ENCODE measurements around the gene NOL3. TPM values are rescaled to one million over a fixed set of nuclear protein-coding genes. Genes with fewer than 3 reads are reported as not detected.

The NOL3 gene
- total and polyA plus RNA-seq, 3 donors from 2014 or later: 11.8 to 34.9 (median 16.2) TPM

DNA sequence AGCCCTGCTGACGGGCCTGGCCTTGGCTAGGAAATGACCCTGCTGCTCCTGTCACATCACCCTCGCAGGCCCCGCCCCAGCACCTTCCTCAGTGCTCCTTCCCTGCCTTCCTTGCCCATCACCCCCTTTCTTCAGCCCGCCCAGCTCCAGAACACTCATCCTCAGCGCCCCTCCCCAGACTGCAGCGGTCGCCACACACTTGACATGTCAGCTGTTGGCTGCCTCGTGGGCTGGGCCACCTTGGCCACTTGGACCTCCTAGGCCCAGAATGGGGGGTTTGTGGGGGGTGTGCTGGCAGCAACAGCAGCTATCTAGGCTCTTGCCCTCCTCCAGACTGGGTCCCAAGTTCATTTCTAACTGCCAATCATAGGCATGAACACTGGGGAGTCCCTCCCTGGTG, 39.2 kb downstream of the NOL3 start:
- no peaks in the 10 kb centered on the region for H3K27me3 ChIP-seq
- intact Hi-C loops (cut with DNase I; ENCODE audit: low total_unique reads): no loop called here
- H3K4me1 ChIP-seq: peaks cover 14% of the 10 kb centered on the region
- no peak for DNase-seq
- no peaks in the 10 kb centered on the region for H3K9me3 ChIP-seq
- H3K4me3 ChIP-seq: no peak overlapping the region
- 86 to 94% methylated on average over 8 of the region's 8 CpGs for WGBS, 2 donors
- no peaks in the 10 kb centered on the region for H3K36me3 ChIP-seq (ENCODE audit: low read depth, missing control alignments)
- TF ChIP-seq, protein P1, sequence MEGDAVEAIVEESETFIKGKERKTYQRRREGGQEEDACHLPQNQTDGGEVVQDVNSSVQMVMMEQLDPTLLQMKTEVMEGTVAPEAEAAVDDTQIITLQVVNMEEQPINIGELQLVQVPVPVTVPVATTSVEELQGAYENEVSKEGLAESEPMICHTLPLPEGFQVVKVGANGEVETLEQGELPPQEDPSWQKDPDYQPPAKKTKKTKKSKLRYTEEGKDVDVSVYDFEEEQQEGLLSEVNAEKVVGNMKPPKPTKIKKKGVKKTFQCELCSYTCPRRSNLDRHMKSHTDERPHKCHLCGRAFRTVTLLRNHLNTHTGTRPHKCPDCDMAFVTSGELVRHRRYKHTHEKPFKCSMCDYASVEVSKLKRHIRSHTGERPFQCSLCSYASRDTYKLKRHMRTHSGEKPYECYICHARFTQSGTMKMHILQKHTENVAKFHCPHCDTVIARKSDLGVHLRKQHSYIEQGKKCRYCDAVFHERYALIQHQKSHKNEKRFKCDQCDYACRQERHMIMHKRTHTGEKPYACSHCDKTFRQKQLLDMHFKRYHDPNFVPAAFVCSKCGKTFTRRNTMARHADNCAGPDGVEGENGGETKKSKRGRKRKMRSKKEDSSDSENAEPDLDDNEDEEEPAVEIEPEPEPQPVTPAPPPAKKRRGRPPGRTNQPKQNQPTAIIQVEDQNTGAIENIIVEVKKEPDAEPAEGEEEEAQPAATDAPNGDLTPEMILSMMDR (IDR thresholded peaks at IDR 0.05): no peak
- no peak for TF ChIP-seq POLR2A (IDR thresholded peaks at IDR 0.05)
- H3K27ac ChIP-seq: no peak overlapping the region

DNA sequence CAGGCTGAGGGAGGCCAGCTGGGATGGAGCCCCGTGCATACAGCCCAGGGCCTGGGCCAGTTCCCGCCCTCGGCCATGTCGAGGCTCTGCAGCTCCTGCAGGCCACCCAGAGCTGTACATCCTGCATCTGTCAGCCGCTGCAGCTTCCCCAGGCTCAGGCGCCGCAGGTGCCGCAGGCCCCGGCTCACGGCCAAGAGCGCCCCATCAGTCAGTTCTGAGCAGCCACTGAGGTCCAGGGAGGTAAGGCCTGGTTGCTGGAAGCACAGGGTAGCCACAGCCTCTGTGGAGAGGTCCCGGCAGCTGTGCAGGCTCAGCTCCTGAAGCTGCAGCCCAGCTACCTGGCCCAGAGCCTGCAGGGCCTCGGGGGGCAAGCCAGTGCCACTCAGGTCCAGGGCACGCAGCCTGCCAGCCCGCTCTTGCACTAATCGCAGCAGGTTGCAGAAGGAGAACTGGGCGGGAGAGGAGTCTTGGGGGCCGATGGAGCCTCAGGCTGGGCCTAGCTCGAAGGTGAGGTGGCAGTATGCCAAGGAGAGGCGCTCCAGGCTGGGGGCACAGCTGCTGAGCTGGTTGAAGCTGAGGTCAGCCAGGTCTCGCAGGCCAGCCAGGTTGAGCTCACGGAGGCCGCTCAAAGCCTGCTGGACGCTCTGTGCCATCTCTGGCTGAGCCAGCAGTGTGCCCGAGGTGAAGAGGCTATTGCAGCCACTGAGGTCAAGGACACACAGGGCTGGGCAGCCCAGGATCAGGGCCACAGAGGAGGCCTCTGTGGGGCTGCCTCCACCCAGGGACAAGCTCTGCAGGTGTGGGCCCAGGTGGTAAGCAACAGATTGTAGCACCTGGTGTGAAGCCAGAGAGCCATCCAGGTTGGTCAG, 40.0 kb downstream of the NOL3 start:
- H3K9me3 ChIP-seq: no peaks in the 10 kb centered on the region
- H3K4me1 ChIP-seq: peaks cover 14% of the 10 kb centered on the region
- TF ChIP-seq, protein P1 (IDR thresholded peaks at IDR 0.05): no peak
- no peak for TF ChIP-seq POLR2A (IDR thresholded peaks at IDR 0.05)
- whole genome bisulfite sequencing, 2 donors: 77 to 90% methylated on average over 2 to 18 of the region's 25 CpGs
- no peaks in the 10 kb centered on the region for H3K36me3 ChIP-seq (ENCODE audit: low read depth, missing control alignments)
- intact Hi-C loops (cut with DNase I; ENCODE audit: low total_unique reads): no loop called here
- no peaks in the 10 kb centered on the region for H3K27me3 ChIP-seq
- no peak overlapping the region for H3K4me3 ChIP-seq
- DNase-seq: no peak
- no peak overlapping the region for H3K27ac ChIP-seq

DNA sequence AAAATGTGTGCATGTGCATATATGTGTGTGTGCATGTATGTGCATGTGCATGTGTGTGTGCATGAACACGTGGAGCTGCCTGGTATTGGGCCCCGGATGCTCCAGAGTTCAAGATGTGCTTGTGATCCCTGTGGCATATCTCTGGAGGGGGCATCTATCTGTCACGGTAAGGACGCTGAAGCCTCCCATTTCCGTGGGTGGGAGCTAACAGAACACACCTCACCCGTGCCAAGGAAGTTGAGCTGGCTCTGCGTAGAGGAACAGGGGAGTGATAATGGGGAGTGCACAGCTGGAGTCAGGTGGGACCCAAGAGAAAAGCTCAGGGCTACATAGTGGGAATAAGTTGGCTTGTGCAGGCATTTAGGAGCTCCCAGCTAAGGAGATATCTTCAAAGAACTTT, 41.3 kb downstream of the NOL3 start:
- H3K4me1 ChIP-seq: peaks cover 14% of the 10 kb centered on the region
- intact Hi-C loops (cut with DNase I; ENCODE audit: low total_unique reads): no loop called here
- H3K27me3 ChIP-seq: no peaks in the 10 kb centered on the region
- H3K36me3 ChIP-seq (ENCODE audit: low read depth, missing control alignments): no peaks in the 10 kb centered on the region
- H3K9me3 ChIP-seq: no peaks in the 10 kb centered on the region
- no peak overlapping the region for H3K4me3 ChIP-seq
- TF ChIP-seq, protein P1 (IDR thresholded peaks at IDR 0.05): no peak
- TF ChIP-seq POLR2A (IDR thresholded peaks at IDR 0.05): no peak
- no peak overlapping the region for H3K27ac ChIP-seq
- no peak for DNase-seq
- 51 to 54% methylated on average over 4 to 7 of the region's 7 CpGs for WGBS, 2 donors

DNA sequence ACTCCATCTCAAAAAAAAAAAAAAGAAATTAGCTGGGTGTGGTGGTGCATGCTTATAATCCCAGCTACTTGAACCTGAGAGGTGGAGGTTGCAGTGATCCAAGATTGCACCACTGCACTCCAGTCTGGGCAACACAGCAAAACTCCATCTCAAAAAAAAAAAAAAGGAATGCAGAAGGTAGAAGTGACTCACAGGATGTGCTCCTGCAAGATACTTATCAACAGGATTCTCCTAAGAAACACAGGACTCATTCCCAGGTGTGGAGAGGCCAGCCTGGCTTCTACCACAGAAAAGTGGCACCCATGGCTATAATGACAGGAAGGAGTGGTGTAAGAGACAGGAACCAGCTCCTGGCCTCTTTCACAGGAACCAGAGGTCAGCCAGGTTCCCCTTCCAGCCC, 42.4 kb downstream of the NOL3 start:
- H3K27me3 ChIP-seq: no peaks in the 10 kb centered on the region
- H3K4me1 ChIP-seq: peaks cover 5% of the 10 kb centered on the region
- no peaks in the 10 kb centered on the region for H3K36me3 ChIP-seq (ENCODE audit: low read depth, missing control alignments)
- no peak overlapping the region for H3K27ac ChIP-seq
- intact Hi-C loops (cut with DNase I; ENCODE audit: low total_unique reads): no loop called here
- no peak overlapping the region for H3K4me3 ChIP-seq
- TF ChIP-seq, protein P1 (IDR thresholded peaks at IDR 0.05): no peak
- no peak for TF ChIP-seq POLR2A (IDR thresholded peaks at IDR 0.05)
- no peak for DNase-seq
- H3K9me3 ChIP-seq: no peaks in the 10 kb centered on the region
